GM12801 (cell line): ENCODE measurements around the gene IL17C.

Experiments
- TF ChIP-seq, protein P1 (sequence below): IDR thresholded peaks from one replicate; pipeline ENCODE4 v1.5.1; 2011; ENCODE audit warnings: control low read depth; ENCODE audit not compliant: insufficient read length; ENCODE audit errors: extremely low read depth

Gene IL17C

DNA sequence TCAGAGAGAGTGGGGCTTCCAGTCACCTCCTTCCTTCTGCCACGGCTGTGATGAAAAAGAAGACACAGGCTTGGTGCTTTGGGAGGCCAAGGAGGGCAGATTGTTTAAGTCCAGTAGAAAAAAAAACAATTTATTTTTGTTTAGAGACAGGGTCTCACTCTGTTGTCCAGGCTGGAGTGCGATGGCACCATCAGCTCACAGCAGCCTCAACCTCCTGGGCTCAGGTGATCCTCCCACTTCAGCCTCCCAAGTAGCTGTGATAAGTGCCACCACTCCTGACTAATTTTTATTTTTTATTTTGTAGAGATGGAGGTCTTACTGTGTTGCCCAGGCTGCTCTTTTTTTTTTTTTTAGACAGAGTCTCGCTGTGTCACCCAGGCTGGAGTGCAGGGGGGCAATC, 27.2 kb downstream of the IL17C start:
- TF ChIP-seq, protein P1, sequence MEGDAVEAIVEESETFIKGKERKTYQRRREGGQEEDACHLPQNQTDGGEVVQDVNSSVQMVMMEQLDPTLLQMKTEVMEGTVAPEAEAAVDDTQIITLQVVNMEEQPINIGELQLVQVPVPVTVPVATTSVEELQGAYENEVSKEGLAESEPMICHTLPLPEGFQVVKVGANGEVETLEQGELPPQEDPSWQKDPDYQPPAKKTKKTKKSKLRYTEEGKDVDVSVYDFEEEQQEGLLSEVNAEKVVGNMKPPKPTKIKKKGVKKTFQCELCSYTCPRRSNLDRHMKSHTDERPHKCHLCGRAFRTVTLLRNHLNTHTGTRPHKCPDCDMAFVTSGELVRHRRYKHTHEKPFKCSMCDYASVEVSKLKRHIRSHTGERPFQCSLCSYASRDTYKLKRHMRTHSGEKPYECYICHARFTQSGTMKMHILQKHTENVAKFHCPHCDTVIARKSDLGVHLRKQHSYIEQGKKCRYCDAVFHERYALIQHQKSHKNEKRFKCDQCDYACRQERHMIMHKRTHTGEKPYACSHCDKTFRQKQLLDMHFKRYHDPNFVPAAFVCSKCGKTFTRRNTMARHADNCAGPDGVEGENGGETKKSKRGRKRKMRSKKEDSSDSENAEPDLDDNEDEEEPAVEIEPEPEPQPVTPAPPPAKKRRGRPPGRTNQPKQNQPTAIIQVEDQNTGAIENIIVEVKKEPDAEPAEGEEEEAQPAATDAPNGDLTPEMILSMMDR = no peak

DNA sequence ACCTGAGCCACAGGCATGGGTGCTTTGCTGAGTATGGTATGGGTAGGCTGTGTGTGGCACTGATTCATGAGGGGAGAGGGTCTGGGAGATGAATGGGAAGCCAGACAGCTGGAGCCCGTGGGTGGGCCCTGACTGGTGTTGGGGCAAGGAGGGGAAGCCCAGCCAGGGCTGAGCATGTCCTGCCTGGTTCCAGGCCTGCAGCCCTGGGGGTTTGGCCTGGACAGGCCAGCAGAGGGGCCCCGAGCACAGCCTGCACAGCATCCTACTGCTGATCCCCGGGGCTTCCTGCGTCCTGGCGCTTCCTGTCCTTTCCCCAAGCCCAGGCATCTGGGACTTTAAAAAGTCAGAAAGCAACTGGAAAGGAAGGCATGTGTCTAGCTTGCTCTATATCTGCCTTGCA, 29.1 kb downstream of the IL17C start:
- TF ChIP-seq, protein P1 = no peak

DNA sequence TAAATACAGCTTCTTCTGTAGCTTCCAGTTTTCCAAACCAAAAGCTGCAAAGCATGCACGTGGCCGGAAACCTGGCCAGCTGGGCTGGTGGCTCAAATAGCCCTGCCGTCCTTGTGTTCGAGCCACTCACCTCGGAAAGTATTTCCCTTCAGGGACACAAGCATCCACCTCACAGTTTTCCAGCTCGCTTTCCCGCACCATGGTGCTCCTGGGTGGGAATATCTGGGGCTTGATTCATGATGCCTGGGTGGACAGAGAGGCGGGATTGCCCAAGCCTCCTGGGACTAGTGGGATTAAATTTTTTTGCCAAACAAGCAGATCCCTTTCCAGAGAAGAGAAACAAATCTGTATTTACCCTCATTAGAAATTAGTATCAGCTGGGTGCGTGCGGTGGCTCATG, 31.6 kb downstream of the IL17C start:
- TF ChIP-seq, protein P1 = no peak

DNA sequence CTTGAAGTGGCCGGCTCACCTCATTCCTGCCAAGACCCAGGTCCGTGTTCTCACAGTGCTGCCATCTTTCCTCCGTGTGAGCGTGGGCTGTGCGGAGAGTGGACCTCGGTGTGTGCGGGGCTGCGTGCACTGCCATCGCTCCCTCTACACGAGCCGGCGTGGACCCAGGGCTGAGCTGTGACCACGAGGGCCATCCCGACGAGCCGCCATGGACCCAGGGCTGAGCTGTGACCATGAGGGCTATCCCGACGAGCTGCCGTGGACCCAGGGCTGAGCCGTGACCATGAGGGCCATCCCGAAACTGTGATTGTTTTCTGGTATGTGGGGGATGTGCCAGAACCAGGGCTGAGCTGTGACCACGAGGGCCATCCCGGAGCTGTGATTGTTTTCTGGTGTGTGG, 33.4 kb downstream of the IL17C start:
- TF ChIP-seq, protein P1 = no peak

DNA sequence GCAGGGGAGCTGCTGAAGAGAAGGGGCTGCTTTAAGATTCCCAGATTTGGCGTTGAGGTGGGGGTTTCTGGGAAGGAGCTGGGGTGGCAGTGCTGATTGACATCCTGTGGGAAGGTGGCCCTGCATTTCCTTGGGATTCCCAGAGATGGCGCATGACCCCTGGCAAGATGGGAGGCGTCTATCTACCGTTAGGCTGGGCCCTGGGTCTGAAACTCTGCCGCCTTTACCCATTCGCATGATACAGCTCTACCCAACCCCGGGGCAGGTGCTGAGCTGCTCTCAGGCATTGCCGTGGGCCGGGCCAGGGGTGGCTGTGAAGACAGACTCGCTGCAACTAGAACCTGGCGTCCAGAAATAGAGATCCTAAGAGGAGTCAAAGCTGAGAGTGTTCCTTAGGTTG, 34.4 kb downstream of the IL17C start:
- TF ChIP-seq, protein P1 = no peak

DNA sequence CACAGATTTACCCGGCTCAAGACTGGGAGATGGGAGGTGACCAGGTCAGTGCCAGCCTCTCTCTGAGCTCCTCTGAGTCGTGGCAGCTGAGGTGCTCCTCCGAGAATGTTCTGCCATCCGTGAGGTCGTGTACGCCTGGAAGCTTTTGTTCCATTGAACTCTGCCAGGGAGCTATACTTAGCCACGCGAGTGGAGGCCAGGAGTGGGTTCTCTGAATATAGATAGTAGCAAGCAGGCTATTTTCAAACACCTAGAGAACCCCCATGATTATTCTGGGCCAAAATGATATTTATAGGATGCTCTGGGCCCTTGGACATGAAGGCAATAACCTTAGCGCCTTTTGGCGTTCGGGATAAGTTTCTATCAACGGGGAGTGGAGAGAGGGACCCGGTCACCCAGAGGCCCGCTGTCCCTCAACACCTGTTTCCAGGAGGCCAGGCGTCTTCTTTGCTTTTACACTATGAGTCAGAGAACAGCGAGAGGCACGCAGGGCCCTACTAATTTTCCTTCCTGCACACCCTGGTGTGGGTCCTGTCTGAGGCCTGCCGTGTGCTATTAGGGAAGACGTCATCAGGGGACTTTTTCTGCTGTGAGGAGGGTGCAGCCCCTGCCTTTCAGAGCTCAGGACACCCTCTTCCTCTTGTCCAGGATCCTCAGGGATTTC, 35.5 kb downstream of the IL17C start:
- TF ChIP-seq, protein P1 = no peak

DNA sequence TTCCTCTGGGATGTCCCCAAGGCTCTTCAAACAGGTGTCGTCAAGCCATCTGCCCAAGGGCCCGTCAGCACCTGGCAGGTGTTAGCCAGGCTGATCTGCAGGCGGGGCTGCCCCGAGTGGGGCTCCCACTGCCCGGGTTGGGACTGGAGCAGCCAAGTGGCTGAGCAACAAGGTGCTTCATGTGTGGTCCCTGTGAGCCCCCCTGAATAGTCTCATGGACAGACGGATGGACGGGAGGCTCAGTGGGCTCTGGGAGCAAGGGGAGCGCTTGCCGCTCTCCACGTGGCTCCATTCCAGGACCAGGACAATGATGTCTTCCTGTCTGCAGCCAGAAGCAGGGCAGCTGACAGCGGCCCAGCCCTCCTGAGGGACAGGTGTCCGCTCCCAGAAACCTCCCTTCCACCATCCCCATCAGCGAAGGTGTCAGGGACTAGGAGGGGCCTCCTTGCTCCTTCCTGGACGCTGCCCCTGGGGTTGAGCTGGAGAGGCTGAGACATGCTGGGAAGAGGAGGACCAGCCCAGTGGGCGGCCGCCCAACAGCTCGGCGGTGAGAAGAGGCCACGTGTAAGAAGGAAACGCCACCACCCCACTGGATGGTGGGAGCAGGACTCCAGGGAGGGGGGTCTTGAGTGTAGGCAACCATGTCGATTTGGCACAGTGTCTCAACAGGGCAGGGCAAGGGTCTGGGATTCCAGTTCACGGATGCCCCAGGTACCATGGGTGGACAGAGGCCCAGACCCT, 38.3 kb downstream of the IL17C start:
- TF ChIP-seq, protein P1 = no peak
